K562 (cell line): Measurements from ENCODE around the gene CUX1.
A peak's percentile ranks its signal among the peaks of the same experiment; 100 is the strongest.

Experiments used
- CREB1 ChIP-seq, 2 experiments: sonication (generic) in 1 of 2; formaldehyde crosslinking in 1 of 2; IDR thresholded peaks; 2 replicates each; pipeline versions ENCODE4 v1.6.1 to v1.8.0; 2012 to 2022; ENCODE audit warnings: inconsistent platforms in 1 of 2, mild to moderate bottlenecking in 1 of 2, missing genetic modification reagents in 1 of 2, moderate library complexity in 1 of 2
- CTCF ChIP-seq, 3 experiments: IDR thresholded peaks in 2 of 3; conservative IDR thresholded peaks in 1 of 3; 2 replicates each; pipeline ENCODE4 v1.5.1; 2011 to 2012; ENCODE audit warnings: low read length in 3 of 3, mild to moderate bottlenecking in 3 of 3, control low read depth in 2 of 3, improper control_type of control experiment in 1 of 3, inconsistent platforms in 1 of 3, low read depth in 1 of 3, mixed read lengths in 1 of 3, moderate library complexity in 1 of 3; ENCODE audit not compliant: insufficient read depth in 2 of 3
- GABPA ChIP-seq: fragments of 200-800 bp; sonication (Bioruptor generic); conservative IDR thresholded peaks from 2 replicates; pipeline ENCODE4 v1.6.1; 2016; ENCODE audit warnings: low read depth, missing genetic modification characterization, missing compliant biosample characterization
- OTX1 ChIP-seq: fragments of 450-650 bp; formaldehyde crosslinking; IDR thresholded peaks from 2 replicates; pipeline ENCODE4 v1.4.0; 2022; ENCODE audit warnings: mild to moderate bottlenecking
- POLR2A ChIP-seq: fragments of 450-650 bp; conservative IDR thresholded peaks from 2 replicates; pipeline ENCODE4 v1.6.1; 2016
- POLR2AphosphoS5 ChIP-seq: IDR thresholded peaks from 2 replicates; pipeline ENCODE4 v1.6.1; 2011; ENCODE audit warnings: mild to moderate bottlenecking, low read depth, low read length, moderate library complexity; ENCODE audit not compliant: control insufficient read depth, insufficient read depth
- TAL1 ChIP-seq: fragments of 450-650 bp; IDR thresholded peaks from 2 replicates; pipeline ENCODE4 v1.6.1; 2016; ENCODE audit warnings: mild to moderate bottlenecking
- TCF15 ChIP-seq: fragments of 250-450 bp; sonication (Bioruptor Pico); IDR thresholded peaks from 2 replicates; pipeline ENCODE4 v1.8.0; 2022; ENCODE audit warnings: moderate library complexity, mild to moderate bottlenecking, inconsistent platforms
- TF ChIP-seq, protein P1 (sequence below): fragments of 450-650 bp; formaldehyde crosslinking; IDR thresholded peaks from 2 replicates; pipeline ENCODE4 v1.4.0; 2020; ENCODE audit warnings: mild to moderate bottlenecking, mixed read lengths

DNA sequence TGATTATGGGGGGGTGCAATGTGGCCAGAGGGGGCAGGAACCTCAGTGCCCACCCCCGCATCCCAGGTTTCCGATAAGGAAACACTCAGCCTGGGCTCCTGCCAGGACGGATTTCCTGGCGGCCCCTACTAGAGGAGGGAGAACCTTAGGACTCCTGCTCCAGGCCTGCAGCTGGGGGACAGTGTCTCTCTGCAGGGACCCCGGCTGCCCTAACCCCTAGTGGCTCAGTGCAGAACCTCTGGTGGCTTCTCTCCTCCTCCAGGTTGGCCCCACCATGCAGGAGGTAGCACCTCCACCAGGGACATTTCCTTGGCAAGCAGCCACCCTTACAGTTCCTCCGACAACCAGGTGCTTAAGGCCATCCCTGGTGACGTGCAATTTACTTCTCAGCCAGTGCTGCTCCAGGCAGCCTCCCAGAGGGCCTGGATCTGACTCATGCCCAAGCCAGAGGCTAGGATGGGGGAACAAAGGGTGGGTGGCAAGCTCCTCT is 501.1 kb downstream of the CUX1 start:
- peak in 1 of 3 experiments; percentile 43; a peak in 2 of 6 replicates for TF ChIP-seq CTCF (IDR thresholded peaks at IDR 0.05 in 2 of 3, conservative IDR thresholded peaks at IDR 0.05 in 1 of 3; ENCODE audit: insufficient read depth in 2 of 3, low read depth in 1 of 3, low read length in 3 of 3)
- no peak for TF ChIP-seq OTX1 (CRISPR knock-in tag)
- no peak for TF ChIP-seq TCF15 (CRISPR knock-in tag)
- no peak for TF ChIP-seq TAL1
- no peak for TF ChIP-seq GABPA (tag)
- no peak for TF ChIP-seq POLR2AphosphoS5
- TF ChIP-seq POLR2A = no peak
- TF ChIP-seq CREB1 (IDR thresholded peaks at IDR 0.05) = no peak
- no peak for TF ChIP-seq CREB1 (CRISPR knock-in tag; IDR thresholded peaks at IDR 0.05)
- TF ChIP-seq, protein P1, sequence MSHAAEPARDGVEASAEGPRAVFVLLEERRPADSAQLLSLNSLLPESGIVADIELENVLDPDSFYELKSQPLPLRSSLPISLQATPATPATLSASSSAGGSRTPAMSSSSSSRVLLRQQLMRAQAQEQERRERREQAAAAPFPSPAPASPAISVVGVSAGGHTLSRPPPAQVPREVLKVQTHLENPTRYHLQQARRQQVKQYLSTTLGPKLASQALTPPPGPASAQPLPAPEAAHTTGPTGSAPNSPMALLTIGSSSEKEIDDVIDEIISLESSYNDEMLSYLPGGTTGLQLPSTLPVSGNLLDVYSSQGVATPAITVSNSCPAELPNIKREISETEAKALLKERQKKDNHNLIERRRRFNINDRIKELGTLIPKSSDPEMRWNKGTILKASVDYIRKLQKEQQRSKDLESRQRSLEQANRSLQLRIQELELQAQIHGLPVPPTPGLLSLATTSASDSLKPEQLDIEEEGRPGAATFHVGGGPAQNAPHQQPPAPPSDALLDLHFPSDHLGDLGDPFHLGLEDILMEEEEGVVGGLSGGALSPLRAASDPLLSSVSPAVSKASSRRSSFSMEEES = no peak
